ENCODE results near the gene FBXO27. TPM values are rescaled to one million over a fixed set of nuclear protein-coding genes. Genes with fewer than 3 reads are reported as not detected.

The FBXO27 gene
- total and polyA plus RNA-seq, 2 of the 13 experiments (the other 11 are each of a cell fraction or from before 2014, with no cell fraction given): 0.15 to 2.8 TPM

GRCh38 chr19:39060171-39060570, 27.8 kb upstream of the FBXO27 start (continued):
- TF ChIP-seq DZIP1 (CRISPR knock-in tag; IDR thresholded peaks at IDR 0.05) (no peak), KLF9 (CRISPR knock-in tag; IDR thresholded peaks at IDR 0.05; ENCODE audit: low read depth) (no peak), PREB (CRISPR knock-in tag; IDR thresholded peaks at IDR 0.05) (no peak), KAT8 (CRISPR knock-in tag; IDR thresholded peaks at IDR 0.05) (no peak), ZNF335 (CRISPR knock-in tag; IDR thresholded peaks at IDR 0.05) (no peak)

GRCh38 chr19:39059302-39059701, 27.0 kb upstream of the FBXO27 start:
- H3K79me2 ChIP-seq (ENCODE audit: insufficient read depth, low read length): no peaks in the 10 kb centered on the region
- H2AFZ ChIP-seq (ENCODE audit: low read length): no peak overlapping the region
- peaks cover 17% of the 10 kb centered on the region for H3K4me1 ChIP-seq (ENCODE audit: insufficient read depth, low read length)
- no peak for FAIRE-seq
- no peak for DNase-seq (ENCODE audit: low spot score)
- no peaks in the 10 kb centered on the region for H3K27me3 ChIP-seq (ENCODE audit: control insufficient read depth in 1 of 2, insufficient read depth in 2 of 2, low read length in 2 of 2)
- H3K4me2 ChIP-seq (ENCODE audit: low read depth, low read length): no peak overlapping the region
- H3K4me3 ChIP-seq (replicated peaks in 1 of 3; ENCODE audit: insufficient read depth in 1 of 3, low read depth in 2 of 3, low read length in 3 of 3): no peak overlapping the region
- no peaks in the 10 kb centered on the region for H3K36me3 ChIP-seq (replicated peaks in 1 of 2; ENCODE audit: control insufficient read depth in 1 of 2, insufficient read depth in 2 of 2, low read length in 2 of 2)
- peaks cover 5% of the 10 kb centered on the region; the same call in 1 of the 2 replicates for H3K9me3 ChIP-seq (ENCODE audit: low read length)
- POLR2A ChIA-PET: interaction anchor here (0.7 kb wide), 1 partner anchor 271 kb away, joined by 5 read pairs; no protein-coding TSS in a partner anchor
- ATAC-seq: no peak
- no peaks in the 10 kb centered on the region for H4K20me1 ChIP-seq (ENCODE audit: insufficient read depth, low read length)
- CTCF ChIA-PET (ENCODE audit: low intra/inter-chr PET ratio, low total read pairs): no interaction called here
- H3K9ac ChIP-seq (ENCODE audit: insufficient read depth, low read depth, low read length): no peak overlapping the region
- no TSS peak for BruUV-seq (replicated peaks)
- in situ Hi-C loops (cut with HindIII; ENCODE audit: extremely low pct_ligation_motif_present, low pct_unique_long_range_greater_than_20kb): no loop called here
- H3K27ac ChIP-seq (ENCODE audit: extremely low read length, insufficient read depth, low read length): no peak overlapping the region
- intact Hi-C loops (cut with micrococcal nuclease; ENCODE audit: unreplicated experiment): no loop called here
- TF ChIP-seq ZNF10 (CRISPR knock-in tag; IDR thresholded peaks at IDR 0.05; ENCODE audit: borderline replicate concordance, low read depth): no peak
- TF ChIP-seq RFX3 (CRISPR knock-in tag; IDR thresholded peaks at IDR 0.05): no peak
- TF ChIP-seq SIN3B (IDR thresholded peaks at IDR 0.05; ENCODE audit: low read length): no peak
- TF ChIP-seq ZNF451 (CRISPR knock-in tag; IDR thresholded peaks at IDR 0.05): no peak
- TF ChIP-seq GABPA (IDR thresholded peaks at IDR 0.05; ENCODE audit: low read depth, low read length): no peak
- no peak for TF ChIP-seq GABPA (CRISPR knock-in tag; IDR thresholded peaks at IDR 0.05; ENCODE audit: low read depth)
- no peak for TF ChIP-seq ISX (CRISPR knock-in tag; conservative IDR thresholded peaks at IDR 0.05)
- TF ChIP-seq BCLAF1 (IDR thresholded peaks at IDR 0.05): no peak
- no peak for TF ChIP-seq DBP (CRISPR knock-in tag; IDR thresholded peaks at IDR 0.05; ENCODE audit: not compliant biosample characterization)
- TF ChIP-seq PAF1 (CRISPR knock-in tag; IDR thresholded peaks at IDR 0.05): no peak
- no peak for TF ChIP-seq MIXL1 (CRISPR knock-in tag; IDR thresholded peaks at IDR 0.05)
- no peak for TF ChIP-seq SKI (IDR thresholded peaks at IDR 0.05; ENCODE audit: partially characterized antibody)
- no peak for TF ChIP-seq ZNF20 (CRISPR knock-in tag; IDR thresholded peaks at IDR 0.05)
- TF ChIP-seq EEA1 (CRISPR knock-in tag; IDR thresholded peaks at IDR 0.05; ENCODE audit: borderline replicate concordance): no peak
- TF ChIP-seq ZBTB7B (CRISPR knock-in tag; IDR thresholded peaks at IDR 0.05): no peak
